Vagina (tissue), 2 donors: ENCODE measurements around the gene FAF1. TPM values are rescaled to one million over a fixed set of nuclear protein-coding genes. Genes with fewer than 3 reads are reported as not detected.

Experiments
- DNase-seq, 2 donors: peaks; one replicate each; pipeline ENCODE4 v3.0.0-alpha.2; 2017; ENCODE audit errors: extremely low spot score in 2 of 2
- H3K27ac ChIP-seq: fragments of 200-600 bp; sonication (generic); one replicate; pipeline ENCODE4 v1.5.1; 2019
- H3K27me3 ChIP-seq: fragments of 200-600 bp; sonication (generic); one replicate; pipeline ENCODE4 v1.5.1; 2019
- H3K36me3 ChIP-seq, 2 donors: fragments of 200-600 bp; sonication (generic); one replicate each; pipeline ENCODE4 v1.5.1; 2017 to 2019
- H3K4me1 ChIP-seq: fragments of 200-600 bp; sonication (generic); one replicate; pipeline ENCODE4 v1.5.1; 2019
- H3K4me3 ChIP-seq, 2 donors: fragments of 200-600 bp; sonication (generic); 1 replicate in 1 of 2; 2 replicates in 1 of 2; pipeline ENCODE4 v1.5.1; 2016 to 2019
- H3K9me3 ChIP-seq: fragments of 200-600 bp; sonication (generic); one replicate; pipeline ENCODE4 v1.5.1; 2019
- CTCF ChIP-seq, 3 experiments: fragments of 450-650 bp in 2 of 3; fragments of 200-600 bp in 1 of 3; sonication (generic) in 1 of 3; IDR thresholded peaks; one replicate each; pipeline ENCODE4 v1.5.1; 2017 to 2019; ENCODE audit warnings: antibody characterized with exemption in 3 of 3, mild to moderate bottlenecking in 2 of 3, moderate library complexity in 2 of 3
- POLR2A ChIP-seq, 2 donors: fragments of 450-650 bp; IDR thresholded peaks; one replicate each; pipeline ENCODE4 v1.6.1; 2017; ENCODE audit warnings: antibody characterized with exemption in 2 of 2, mild to moderate bottlenecking in 2 of 2, moderate library complexity in 2 of 2
- POLR2AphosphoS5 ChIP-seq, 2 donors: sonication (generic); formaldehyde crosslinking; IDR thresholded peaks; one replicate each; pipeline ENCODE4 v1.9.0; 2017; ENCODE audit warnings: antibody characterized with exemption in 2 of 2, mild to moderate bottlenecking in 2 of 2, low read depth in 1 of 2; ENCODE audit not compliant: insufficient read depth in 1 of 2
- intact Hi-C: fragments of 100-400 bp; cut with DNase I; formaldehyde crosslinking; loops from one replicate; pipeline ENCODE4 v1.15.1; 2023
- total RNA-seq: library from RNA; depleted of rRNA; stranded (reverse); fragments of >200 nt; gene quantifications from one replicate; pipeline ENCODE4 v1.2.3, GENCODE V29; 2016

The FAF1 gene
- total RNA-seq, 1 donor from 2014 or later: 40.0 TPM

GRCh38 chr1:50502147-50502546, 457.9 kb downstream of the FAF1 start:
- intact Hi-C loops: no loop called here
- H3K36me3 ChIP-seq: peaks cover 0 to 8% of the 10 kb centered on the region in 2 donors
- no peak for TF ChIP-seq CTCF (IDR thresholded peaks at IDR 0.05)
- no peak for TF ChIP-seq POLR2A (IDR thresholded peaks at IDR 0.05)
- TF ChIP-seq POLR2AphosphoS5 (IDR thresholded peaks at IDR 0.05; ENCODE audit: insufficient read depth in 1 of 2, low read depth in 1 of 2): no peak
- no peaks in the 10 kb centered on the region for H3K27me3 ChIP-seq
- H3K4me3 ChIP-seq: no peak overlapping the region
- H3K4me1 ChIP-seq: no peaks in the 10 kb centered on the region
- no peak for DNase-seq
- no peak overlapping the region for H3K27ac ChIP-seq
- no peaks in the 10 kb centered on the region for H3K9me3 ChIP-seq

- intact Hi-C loops: no loop called here
- TF ChIP-seq POLR2AphosphoS5 (IDR thresholded peaks at IDR 0.05; ENCODE audit: insufficient read depth in 1 of 2, low read depth in 1 of 2): no peak
- TF ChIP-seq POLR2A (IDR thresholded peaks at IDR 0.05): no peak
- no peak for TF ChIP-seq CTCF (IDR thresholded peaks at IDR 0.05)
- Histone ChIP-seq H3K4me3 (no peak overlapping the region), H3K4me1 (no peaks in the 10 kb centered on the region), H3K9me3 (no peaks in the 10 kb centered on the region), H3K27me3 (no peaks in the 10 kb centered on the region), H3K36me3 (peaks cover 0 to 4% of the 10 kb centered on the region in 2 donors), H3K27ac (no peak overlapping the region)
- DNase-seq: no peak
These were observed 463.1 kb downstream of the FAF1 start for GRCh38 chr1:50497007-50497406.

- Histone ChIP-seq H3K27me3 (no peaks in the 10 kb centered on the region), H3K36me3 (peaks cover 0 to 23% of the 10 kb centered on the region in 2 donors), H3K4me3 (no peak overlapping the region), H3K9me3 (no peaks in the 10 kb centered on the region), H3K27ac (no peak overlapping the region), H3K4me1 (no peaks in the 10 kb centered on the region)
- no peak for DNase-seq
- intact Hi-C loops: no loop called here
- TF ChIP-seq CTCF (IDR thresholded peaks at IDR 0.05) (no peak), POLR2AphosphoS5 (IDR thresholded peaks at IDR 0.05; ENCODE audit: insufficient read depth in 1 of 2, low read depth in 1 of 2) (no peak), POLR2A (IDR thresholded peaks at IDR 0.05) (no peak)
These were observed 466.4 kb downstream of the FAF1 start for GRCh38 chr1:50493710-50494109.

GRCh38 chr1:50492142-50492541, 467.9 kb downstream of the FAF1 start:
- no peak for DNase-seq
- no peaks in the 10 kb centered on the region for H3K9me3 ChIP-seq
- no peak overlapping the region for H3K27ac ChIP-seq
- H3K4me3 ChIP-seq: no peak overlapping the region
- no peaks in the 10 kb centered on the region for H3K27me3 ChIP-seq
- intact Hi-C loops: no loop called here
- peaks cover 0 to 32% of the 10 kb centered on the region in 2 donors for H3K36me3 ChIP-seq
- no peak for TF ChIP-seq POLR2AphosphoS5 (IDR thresholded peaks at IDR 0.05; ENCODE audit: insufficient read depth in 1 of 2, low read depth in 1 of 2)
- TF ChIP-seq POLR2A (IDR thresholded peaks at IDR 0.05): no peak
- no peak for TF ChIP-seq CTCF (IDR thresholded peaks at IDR 0.05)
- no peaks in the 10 kb centered on the region for H3K4me1 ChIP-seq

GRCh38 chr1:50491142-50491541, 468.9 kb downstream of the FAF1 start:
- H3K4me1 ChIP-seq: no peaks in the 10 kb centered on the region
- no peaks in the 10 kb centered on the region for H3K27me3 ChIP-seq
- no peaks in the 10 kb centered on the region for H3K9me3 ChIP-seq
- no peak for DNase-seq
- TF ChIP-seq POLR2A (IDR thresholded peaks at IDR 0.05) (no peak), POLR2AphosphoS5 (IDR thresholded peaks at IDR 0.05; ENCODE audit: insufficient read depth in 1 of 2, low read depth in 1 of 2) (no peak), CTCF (IDR thresholded peaks at IDR 0.05) (no peak)
- H3K27ac ChIP-seq: no peak overlapping the region
- intact Hi-C loops: no loop called here
- peaks cover 0 to 31% of the 10 kb centered on the region in 2 donors for H3K36me3 ChIP-seq
- H3K4me3 ChIP-seq: no peak overlapping the region
